NCI-H510A (cell line): ENCODE measurements around the gene TSSK3.
"Not testable (repeated sequence)": the region's sequence is repeated elsewhere in the genome, so short reads cannot be mapped to it uniquely, and the experiment has no call there.

Experiments
- DNase-seq: peaks from one replicate; lab custom pipeline; 2025; lab: John Stamatoyannopoulos, UW

The TSSK3 gene

DNA sequence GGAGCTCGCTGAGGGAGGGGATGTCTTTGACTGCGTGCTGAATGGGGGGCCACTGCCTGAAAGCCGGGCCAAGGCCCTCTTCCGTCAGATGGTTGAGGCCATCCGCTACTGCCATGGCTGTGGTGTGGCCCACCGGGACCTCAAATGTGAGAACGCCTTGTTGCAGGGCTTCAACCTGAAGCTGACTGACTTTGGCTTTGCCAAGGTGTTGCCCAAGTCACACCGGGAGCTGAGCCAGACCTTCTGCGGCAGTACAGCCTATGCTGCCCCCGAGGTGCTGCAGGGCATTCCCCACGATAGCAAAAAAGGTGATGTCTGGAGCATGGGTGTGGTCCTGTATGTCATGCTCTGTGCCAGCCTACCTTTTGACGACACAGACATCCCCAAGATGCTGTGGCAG lies 1.4 kb downstream of the TSSK3 start:
- DNase-seq = no peak

DNA sequence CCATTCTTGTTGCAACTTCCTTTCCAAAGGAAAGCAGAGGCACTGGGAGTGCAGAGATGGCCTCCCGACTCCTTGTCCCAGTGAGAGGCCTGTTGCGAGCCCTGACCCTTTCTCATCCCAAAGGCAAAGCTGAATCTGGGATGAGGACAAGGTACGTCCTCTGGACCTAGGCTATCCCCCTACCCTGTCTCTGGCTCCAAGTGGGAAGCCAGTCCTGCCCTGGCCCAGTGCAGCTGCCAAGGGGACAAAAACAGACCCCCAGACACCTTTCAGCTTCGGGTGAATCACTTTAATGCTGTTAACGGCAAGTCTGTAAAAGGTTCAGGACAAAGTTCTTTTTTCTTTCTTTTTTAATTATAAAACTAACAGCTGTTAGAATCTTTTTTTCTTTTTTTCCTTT lies 2.5 kb downstream of the TSSK3 start:
- DNase-seq = no peak

DNA sequence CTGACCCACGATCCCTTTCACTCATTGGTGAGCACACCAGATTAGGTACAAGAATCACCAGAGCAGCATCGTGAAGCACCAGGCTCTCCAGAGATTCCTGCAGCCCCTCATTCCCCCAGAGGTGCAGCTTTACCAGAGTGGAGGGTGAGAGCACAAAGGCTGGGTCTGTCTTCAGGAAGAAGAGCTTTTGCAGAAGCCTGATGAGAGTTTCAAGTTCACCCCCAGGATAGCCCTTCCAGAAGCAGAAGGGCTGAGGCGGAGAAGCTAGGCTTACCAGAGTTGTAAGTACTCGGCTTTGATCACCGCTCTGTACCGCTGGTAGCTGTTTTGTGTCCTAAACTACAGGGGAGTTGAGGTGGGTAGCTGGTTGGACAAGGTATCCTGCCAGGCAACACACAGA lies 3.1 kb downstream of the TSSK3 start:
- no peak for DNase-seq

DNA sequence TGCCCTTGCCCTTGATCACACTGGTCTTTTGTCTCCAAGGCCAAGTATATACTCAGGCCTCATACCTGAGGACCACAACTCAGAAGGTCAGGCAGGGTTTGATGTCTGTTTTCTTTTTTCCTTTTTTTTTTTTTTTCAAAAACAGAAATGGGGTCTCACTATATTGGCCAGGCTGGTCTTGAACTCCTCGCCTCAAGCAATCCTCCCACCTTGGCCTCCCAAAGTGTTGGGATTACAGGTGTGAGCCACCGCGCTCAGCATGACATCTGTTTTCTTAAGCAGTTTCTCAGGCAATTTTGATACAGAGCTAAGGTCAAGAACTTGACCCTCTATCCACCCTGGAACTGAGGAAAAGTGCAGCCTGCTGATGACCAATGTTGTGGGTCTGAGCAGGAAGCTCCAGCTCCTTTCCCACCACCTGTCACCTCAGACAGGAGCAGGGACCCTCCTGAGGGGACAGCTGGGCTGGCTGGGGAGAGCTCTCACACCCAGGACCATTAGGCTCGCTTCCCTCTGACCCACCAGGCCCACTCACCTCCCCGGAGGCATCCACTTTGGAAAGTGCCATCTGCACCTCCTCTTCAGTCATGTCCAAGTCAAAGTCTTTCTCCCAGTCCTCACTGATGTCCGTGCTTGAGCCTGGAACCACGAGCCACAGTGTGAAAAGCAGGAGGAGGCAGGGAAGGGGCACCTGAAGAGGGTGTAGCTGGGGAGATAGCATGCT lies 5.7 kb downstream of the TSSK3 start:
- DNase-seq = no peak

DNA sequence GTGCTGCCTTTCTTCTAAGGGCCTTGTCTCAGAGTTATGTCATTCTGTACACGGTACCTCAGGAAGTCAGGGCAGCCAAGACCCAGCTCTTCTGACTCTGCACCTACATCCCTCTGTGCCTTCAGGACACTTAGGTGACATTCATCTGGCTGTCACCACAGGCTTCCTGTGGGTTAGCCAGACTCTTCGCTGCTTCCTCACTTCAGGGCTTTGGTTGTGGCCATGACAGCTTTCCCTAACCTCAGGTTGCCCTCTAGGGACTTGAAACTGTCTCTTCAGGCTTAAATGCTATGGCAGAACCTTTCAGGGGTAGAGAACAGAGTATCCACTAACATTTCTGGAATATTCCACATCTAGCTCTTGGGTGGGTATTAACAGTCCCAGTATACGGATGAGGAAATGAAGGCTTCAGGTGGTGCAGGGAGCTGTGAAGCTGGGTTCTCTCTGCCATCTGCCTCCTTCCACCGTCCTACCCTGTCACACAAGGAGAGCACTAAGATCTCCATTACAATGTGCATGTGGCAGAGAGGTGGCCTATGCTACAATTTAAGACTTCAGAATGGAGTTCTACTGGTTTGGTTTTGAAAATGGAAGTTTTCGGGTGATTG lies 9.9 kb downstream of the TSSK3 start:
- DNase-seq = no peak

DNA sequence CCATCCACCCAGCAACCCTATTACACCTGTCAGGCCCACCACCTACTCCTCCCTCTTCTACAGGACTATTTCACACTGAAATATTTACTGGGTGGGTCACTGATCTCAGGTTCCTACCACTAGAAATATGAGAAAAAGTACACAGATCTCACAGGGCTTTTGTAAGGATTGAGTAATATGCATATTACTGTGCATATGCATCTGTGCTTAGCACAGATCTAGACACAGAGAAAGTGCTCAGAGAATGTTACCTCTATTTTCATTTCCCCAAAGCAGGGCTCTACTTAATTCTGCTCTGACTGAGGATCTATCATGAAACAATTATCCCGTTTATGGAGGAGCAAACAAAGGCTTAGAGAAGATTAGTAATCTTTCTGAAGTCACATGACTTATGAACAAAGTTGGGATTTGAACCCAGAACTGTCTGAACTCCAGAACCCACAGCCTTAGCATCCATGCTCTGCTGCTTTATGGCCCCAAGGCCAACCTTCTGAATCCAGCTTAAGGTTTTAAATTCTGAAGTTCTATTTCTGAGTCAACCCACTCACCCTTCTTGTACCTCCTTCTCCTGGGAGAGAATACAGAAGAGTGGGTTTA lies 11.8 kb downstream of the TSSK3 start:
- no peak for DNase-seq

DNA sequence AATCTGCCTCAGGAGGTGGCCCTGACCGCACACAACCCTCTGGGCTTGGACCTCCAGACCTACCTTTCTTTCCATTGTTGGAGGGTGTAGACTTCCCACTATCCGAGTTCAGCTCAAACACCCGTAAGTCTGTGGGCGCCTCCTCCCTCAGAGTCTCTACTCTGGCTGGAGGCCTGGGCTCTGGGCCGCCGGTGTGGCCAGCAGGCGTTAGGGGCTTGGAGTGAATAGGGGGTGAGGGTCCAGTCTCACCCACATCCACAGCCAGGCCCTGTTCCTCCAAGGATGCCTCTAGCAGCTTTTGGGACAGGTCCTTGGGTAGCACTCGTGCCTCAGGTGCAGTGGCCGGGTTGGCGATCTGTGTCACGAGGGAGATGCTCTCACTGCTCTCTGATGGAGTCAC lies 13.9 kb downstream of the TSSK3 start:
- DNase-seq = no peak

DNA sequence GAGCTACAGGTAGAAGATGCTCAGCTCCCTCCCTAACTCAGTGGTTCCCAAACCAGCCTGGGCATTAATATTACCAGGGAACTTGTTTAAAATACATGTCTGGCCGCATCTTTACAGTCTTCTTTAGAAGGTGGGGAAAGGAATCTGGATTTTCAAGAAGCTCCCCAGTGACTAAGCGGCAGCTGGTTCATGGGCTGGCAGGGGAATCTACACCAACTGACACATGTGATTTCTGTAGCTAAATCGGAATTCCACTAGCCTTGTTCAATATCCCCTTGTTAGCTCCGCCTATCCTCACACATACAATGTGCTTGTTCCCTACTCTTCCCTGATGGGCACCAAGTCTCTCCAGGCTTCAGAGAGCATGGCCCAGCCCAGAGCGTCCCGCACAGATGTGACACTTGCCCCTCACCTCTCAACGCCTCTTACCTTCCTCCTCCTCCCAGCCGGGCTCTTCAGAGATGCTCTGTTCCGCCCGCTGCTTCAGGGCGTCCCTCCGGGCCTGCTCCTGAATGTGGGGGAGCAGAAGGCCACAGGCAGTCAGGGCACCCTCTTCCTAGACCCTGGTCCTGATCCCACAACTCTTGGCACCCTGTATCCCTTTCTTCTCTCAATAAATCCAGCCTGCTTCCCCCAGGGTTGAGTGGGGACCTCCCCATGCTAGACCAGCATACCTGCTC lies 15.3 kb downstream of the TSSK3 start:
- no peak for DNase-seq

DNA sequence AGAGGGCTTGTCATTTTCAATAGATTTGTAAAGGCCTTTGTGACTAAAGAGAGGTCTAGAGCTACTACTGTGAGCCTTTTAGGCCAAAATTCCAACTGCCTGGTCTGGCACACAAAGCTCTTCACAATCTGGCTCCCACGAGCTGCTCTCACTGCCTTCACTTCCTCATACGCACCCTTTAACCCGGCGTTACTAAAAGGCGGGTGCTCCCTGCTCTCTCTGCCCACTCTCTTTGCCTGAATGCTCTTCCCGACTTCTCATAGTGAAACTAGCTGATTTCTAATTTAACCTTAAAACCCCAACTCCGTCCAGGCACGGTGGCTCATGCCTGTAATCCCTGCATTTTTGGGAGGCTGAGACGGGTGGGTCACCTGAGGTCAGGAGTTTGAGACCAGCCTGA lies 17.7 kb downstream of the TSSK3 start:
- DNase-seq = no peak

DNA sequence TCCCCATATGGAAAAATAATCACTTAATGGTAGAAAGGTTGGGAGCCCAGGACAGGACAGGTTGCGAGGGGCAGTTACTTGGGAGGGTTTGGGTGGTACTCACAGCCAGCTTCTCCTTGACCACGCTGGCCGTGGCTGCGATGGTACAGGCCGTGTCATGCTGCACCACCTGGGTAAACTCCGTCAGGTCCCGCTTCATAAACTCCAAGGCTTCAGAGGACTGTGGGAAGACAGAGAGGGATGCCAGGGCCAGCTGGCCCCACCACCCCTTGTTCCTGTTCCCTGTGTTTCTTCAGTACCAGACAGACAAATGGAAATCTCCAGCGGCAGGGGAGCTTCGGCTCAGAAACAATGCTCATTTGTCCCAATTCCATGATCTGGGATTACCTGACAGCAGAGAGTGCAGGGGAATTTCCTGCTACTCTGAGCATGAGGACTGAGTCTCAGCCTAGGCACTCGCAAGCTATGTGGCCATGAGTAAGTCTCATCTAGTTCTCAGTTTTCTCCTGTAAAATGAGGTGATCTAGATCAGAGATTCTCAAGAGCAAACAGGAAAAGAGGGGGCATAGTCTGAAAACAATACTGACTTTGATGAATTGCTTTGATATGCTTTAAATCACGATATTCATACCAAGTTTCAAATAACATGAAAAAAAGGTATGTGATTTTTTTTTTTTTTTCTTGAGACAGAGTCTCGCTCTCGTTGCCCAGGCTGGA lies 24.5 kb downstream of the TSSK3 start:
- no peak for DNase-seq

DNA sequence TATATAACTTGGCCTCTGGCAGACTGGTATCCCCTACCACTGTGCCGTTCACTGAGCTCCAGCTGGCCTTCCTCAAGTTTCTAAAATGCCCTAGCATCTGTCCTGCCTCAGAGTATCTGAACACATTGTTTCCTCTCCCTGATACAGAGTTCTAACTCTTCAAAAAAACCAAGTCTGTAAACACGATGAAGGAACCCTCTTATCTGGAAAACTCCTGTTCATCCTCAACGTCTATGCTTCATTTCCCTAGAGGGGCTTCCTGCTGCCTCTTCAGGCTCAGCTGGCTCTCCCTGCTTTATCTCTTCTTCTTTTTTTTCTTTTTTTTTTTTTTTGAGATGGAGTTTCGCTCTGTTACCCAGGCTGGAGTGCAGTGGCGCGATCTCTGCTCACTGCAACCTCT lies 26.3 kb downstream of the TSSK3 start:
- DNase-seq = no peak

DNA sequence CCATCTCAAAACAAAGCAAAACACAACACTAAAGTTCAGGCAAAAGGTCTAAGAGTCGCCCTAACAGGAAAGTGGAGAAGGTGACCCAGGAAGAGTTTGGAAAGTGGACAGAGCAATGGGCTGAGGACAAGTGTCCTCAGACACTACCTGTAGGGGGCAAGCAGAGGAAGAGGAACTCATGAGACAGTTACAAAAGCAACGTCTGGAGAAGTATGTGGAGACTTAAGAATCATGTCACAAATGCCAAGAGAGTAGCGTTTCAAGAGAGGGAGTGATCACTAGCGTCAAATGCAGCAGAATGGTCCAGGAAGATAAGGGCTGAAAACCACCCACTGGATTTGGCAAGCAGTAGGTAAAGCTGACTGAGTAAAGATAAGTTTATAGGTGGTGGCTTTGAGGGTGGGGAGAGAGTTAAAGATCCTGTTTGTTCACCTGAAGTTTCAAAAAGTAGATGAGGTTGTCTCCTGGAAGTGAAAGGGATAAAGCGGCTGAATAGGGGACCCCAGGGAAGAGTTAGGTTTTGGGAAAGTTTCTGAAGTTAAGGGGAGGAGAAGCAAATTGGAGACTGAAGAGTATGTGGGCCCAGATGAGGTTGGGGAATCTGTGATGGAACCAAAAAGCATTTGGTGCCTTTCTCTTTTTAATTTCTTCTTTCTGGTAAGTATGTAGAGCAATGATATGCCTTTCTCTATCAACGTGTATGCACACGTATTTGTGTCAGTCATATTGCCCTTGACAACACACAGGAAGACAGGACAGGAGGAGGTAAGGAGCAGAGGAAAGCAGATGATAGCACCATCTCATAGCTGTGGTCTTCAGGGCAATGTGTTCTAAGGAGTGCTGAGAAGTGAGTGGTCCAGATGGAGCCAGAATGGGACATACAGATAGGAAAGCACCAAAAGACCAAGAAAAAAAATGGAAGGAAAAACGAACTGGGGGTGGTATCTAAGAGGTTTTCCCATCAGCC lies 28.8 kb downstream of the TSSK3 start:
- DNase-seq = no peak

DNA sequence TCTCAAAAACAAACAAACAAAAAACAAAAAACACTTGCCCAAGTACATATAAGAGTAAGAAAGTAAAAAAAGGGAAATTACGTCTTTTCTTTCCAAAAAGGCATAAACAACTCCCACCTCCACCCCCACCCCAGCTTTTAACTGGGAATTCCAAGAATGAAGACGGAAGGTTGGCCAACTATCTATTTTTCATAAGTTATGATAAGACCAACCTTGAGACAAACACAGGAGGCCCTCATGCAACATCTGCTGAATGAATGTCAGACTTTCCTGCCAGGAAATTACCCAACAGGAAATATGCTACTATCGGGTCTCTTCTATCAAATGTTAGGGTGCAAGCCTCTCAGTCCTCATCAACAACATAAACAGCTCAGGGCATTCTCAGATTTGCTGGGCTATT lies 30.0 kb downstream of the TSSK3 start:
- no peak for DNase-seq

DNA sequence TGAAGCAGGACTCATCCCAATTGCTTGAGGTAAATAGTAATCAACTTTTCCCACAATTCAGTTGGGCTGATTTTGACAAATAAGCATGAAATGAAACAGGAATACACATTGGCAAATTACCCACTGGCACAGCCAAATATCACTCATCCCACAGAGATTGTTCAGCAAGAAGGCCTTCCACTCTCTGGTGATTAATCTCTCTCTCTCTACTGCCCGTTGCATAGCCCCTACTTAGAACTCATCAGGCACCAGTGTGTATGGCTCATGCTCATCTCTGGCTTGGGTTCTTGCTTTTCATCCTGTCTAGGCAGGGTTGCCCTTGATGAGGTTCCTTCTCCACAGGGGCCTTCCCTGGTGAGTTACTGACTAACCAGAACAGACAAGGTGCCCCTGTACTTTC lies 30.8 kb downstream of the TSSK3 start:
- no peak for DNase-seq

DNA sequence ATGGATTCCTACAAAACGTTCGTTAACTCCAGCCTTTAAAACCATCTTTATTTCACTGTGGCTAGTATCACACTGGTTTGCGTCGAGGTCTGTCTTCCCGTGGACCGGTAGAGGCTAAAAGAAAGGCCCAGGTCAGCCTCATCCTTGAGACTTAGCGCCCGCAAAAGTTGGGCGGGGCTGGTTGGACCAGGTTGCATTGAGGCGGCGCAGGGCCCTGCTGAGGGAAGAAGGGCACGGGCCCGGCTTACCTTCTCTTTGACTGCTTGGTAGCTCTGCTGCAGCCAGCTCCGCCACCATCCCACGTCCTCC lies 31.4 kb downstream of the TSSK3 start:
- DNase-seq = no peak

DNA sequence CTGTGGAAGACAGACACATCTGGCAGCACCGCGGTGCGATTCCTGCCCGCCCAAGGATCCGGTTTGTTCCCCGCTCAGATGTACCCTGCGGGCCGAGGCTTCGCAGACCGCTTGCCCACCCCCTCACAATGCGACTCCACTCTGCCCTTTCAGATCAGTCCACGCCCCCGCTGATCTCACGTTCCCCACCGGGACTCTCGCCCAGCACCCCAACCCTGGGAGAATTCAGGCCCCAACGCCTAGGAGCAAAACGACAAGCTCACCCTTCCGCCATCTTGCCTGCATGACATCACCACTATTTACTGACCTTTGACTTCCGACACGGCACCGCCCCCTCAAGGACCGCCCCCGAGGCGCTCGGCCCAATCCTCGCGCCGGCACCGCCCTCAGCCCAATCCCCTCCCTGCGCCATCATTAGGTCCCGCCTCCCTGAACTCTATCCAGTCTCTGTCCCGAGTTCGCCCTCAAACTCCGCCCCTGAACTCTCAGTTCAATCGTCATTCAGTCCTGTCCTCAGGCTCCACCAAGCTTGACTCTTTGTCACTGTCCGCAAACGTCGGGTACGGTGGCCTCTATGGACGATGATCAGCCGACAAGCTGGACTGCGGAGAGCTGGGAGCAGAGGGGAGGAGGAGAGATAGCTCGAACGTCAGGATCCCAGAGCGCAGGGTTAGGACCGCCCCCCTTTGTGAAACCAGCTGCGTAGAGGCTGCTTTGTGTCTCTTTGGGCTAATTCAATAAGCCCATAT lies 32.0 kb downstream of the TSSK3 start, which contains the start of gene BSDC1:
BSDC1 (minus strand) TSS at position 301 of the 749 bp plus-strand sequence; CDS start at position 274, 27 bp downstream.
- peak; percentile 94 for DNase-seq

DNA sequence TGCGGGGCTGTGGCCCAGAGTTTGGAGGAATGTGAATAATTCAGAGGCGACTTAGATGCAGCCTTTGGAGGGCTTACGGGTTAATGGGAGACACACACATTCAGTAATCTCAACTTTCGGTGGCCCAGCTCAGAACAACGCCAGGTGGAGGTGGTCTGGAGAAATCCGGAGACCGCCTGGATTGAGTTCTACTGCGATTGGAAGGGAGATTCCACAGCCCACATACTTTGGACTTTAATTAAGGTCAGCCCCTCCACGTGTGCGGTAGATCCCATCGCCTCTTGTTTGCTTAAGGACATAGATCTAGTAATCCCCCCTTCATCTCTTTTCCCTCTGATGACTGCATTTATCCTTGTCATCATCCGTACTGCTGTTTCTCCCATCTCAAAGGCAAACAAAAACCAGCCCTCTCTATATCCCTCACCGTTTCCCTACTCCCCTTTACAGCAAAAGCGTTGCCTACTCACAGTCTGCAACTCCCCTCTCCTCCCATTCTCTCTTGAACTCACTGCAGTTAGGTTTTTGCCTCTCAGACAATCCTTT lies 32.6 kb downstream of the TSSK3 start:
- no peak for DNase-seq

DNA sequence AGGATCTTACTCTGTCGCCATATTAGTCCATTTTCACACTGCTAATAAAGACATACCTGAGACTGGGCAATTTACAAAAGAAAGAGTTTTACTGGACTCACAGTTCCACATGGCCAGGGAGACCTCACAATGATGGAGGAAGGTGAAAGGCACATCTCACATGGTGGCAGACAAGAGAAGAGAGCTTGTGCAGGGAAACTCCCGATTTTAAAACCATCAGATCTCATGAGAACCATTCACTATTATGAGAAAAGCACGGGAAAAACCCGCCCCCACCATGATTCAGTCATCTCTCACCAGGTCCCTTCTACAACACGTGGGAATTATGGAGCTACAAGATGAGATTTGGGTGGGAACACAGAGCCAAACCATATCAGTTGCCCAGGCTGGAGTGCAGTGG lies 34.2 kb downstream of the TSSK3 start:
- DNase-seq = not testable (repeated sequence)

DNA sequence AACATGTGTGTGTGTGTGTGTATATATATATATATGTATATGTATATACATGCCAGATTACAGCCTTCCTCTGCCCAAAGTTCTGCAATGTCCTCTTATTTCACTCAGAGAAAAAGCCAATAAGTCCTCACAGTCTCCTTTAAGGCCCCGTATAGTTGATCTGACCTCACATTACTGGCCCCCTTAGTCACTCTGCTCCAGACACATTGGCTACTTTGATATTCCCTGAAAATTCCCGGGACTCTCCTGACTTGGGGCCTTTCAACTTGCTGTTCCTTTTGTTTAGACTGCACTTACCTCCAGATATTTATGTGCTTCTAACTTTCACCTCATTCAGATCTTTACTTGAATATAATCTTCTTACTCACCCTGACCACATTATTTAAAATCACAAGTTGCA lies 36.1 kb downstream of the TSSK3 start:
- DNase-seq = no peak

DNA sequence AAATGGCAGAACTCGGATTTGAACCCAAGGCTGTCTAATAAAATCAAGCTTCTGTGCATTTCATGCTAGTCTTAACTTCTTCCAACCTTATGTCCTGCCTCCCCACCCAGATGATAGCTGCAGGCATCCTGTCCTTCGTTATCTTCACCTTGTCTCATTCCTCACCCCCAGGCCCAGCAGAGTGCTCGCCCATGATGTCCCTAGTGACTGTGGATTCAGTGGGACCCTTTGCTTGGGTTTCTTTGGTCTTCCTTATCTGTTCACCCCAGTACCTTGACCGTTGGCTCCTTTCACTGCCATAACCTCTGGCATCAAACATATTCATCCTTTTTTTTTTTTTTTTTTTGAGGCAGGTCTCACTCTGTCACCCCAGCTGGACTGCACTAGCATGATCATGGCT lies 37.5 kb downstream of the TSSK3 start:
- no peak for DNase-seq
